K562 (cell line): ENCODE data around the gene TECPR2. TPM values are rescaled to one million over a fixed set of nuclear protein-coding genes. Genes with fewer than 3 reads are reported as not detected.

Experiments
- DLX4 ChIP-seq: fragments of 250-450 bp; sonication (Bioruptor Pico); IDR thresholded peaks from 2 replicates; pipeline ENCODE4 v1.6.1; 2021; ENCODE audit warnings: mild to moderate bottlenecking
- MTA1 ChIP-seq: fragments of 450-650 bp; IDR thresholded peaks from 2 replicates; pipeline ENCODE4 v1.6.1; 2017; ENCODE audit warnings: borderline replicate concordance
- NR2C2 ChIP-seq, 2 experiments: fragments of 200-800 bp in 1 of 2; sonication (Bioruptor generic) in 1 of 2; sonication (generic) in 1 of 2; formaldehyde crosslinking in 1 of 2; IDR thresholded peaks; 2 replicates each; pipeline versions ENCODE4 v1.6.1 to v1.8.0; 2016 to 2022; ENCODE audit warnings: mild to moderate bottlenecking in 1 of 2, missing compliant biosample characterization in 1 of 2, missing genetic modification characterization in 1 of 2, missing genetic modification reagents in 1 of 2
- SMC3 ChIP-seq: conservative IDR thresholded peaks from 2 replicates; pipeline ENCODE4 v1.6.1; 2011; ENCODE audit warnings: low read depth, low read length, improper control_type of control experiment; ENCODE audit not compliant: insufficient read depth
- TCF3 ChIP-seq: sonication (generic); formaldehyde crosslinking; IDR thresholded peaks from 2 replicates; pipeline ENCODE4 v1.4.0; 2020; ENCODE audit warnings: mild to moderate bottlenecking, missing genetic modification reagents
- ZBTB12 ChIP-seq: fragments of 250-450 bp; sonication (Bioruptor Pico); IDR thresholded peaks from 2 replicates; pipeline ENCODE4 v1.4.0; 2020
- ZNF318 ChIP-seq, 2 experiments: fragments of 450-650 bp; IDR thresholded peaks; 2 replicates each; pipeline ENCODE4 v1.6.1; 2016; ENCODE audit warnings: mild to moderate bottlenecking in 2 of 2, borderline replicate concordance in 1 of 2, low read depth in 1 of 2, moderate library complexity in 1 of 2
- polyA plus RNA-seq, 8 experiments: library from polyadenylated mRNA; depleted of rRNA in 4 of 8; stranded (reverse) in 5 of 8; unstranded in 3 of 8; fragments of >200 nt; fragmentation: Nextera tagmentation in 2 of 8; fragmentation: Illumina TruSeq in 1 of 8; extraction: Ambion mirVana in 2 of 8; extraction: Trizol in 1 of 8; gene quantifications; 2 replicates each; pipeline versions ENCODE4 v1.2.1 to v1.2.3, GENCODE V29; 2011 to 2014; ENCODE audit warnings: inconsistent platforms in 1 of 8, missing spikeins in 1 of 8
- total RNA-seq, 7 experiments: library from RNA; depleted of rRNA in 6 of 7; stranded (reverse); fragments of >200 nt in 6 of 7; fragmentation: Illumina TruSeq in 2 of 7; extraction: Trizol in 2 of 7; gene quantifications; 2 replicates each; pipeline versions ENCODE4 v1.2.1 to v1.2.3, GENCODE V29; 2011 to 2021; ENCODE audit warnings: low replicate concordance in 1 of 7

Gene TECPR2
- total and polyA plus RNA-seq, 9 of the 15 experiments (the other 6 are each of a cell fraction or from before 2014, with no cell fraction given), result 0.04 to 3.0 (median 0.83) TPM

GRCh38 chr14:102506626-102506925 is 143.8 kb downstream of the TECPR2 start (continued):
- TF ChIP-seq DLX4 (CRISPR knock-in tag) (no peak), ZNF318 (IDR thresholded peaks at IDR 0.05; ENCODE audit: borderline replicate concordance in 1 of 2, low read depth in 1 of 2) (no peak), NR2C2 (CRISPR knock-in tag; IDR thresholded peaks at IDR 0.05) (no peak), NR2C2 (tag; IDR thresholded peaks at IDR 0.05) (no peak), MTA1 (no peak), ZBTB12 (CRISPR knock-in tag) (no peak), SMC3 (no peak), TCF3 (CRISPR knock-in tag) (no peak)
